HUES48 (cell line): Measurements from ENCODE around the gene MGLL.

Experiments
- H3K27ac ChIP-seq: one replicate; pipeline ENCODE4 v1.7.0; 2013; ENCODE audit warnings: low read depth, low read length, inconsistent platforms
- H3K27me3 ChIP-seq: 2 replicates; pipeline ENCODE4 v1.6.1; 2013; ENCODE audit warnings: mild to moderate bottlenecking, low read length; ENCODE audit not compliant: control insufficient read depth, insufficient read depth
- H3K36me3 ChIP-seq: 2 replicates; pipeline ENCODE4 v1.6.1; 2013; ENCODE audit warnings: low read length; ENCODE audit not compliant: control insufficient read depth, insufficient read depth
- H3K4me1 ChIP-seq: 2 replicates; pipeline ENCODE4 v1.6.1; 2013; ENCODE audit warnings: mild to moderate bottlenecking, low read length; ENCODE audit not compliant: control insufficient read depth, insufficient read depth
- H3K4me3 ChIP-seq: 2 replicates; pipeline ENCODE4 v1.5.1; 2013; ENCODE audit warnings: mild to moderate bottlenecking, low read depth, low read length
- H3K9ac ChIP-seq: 2 replicates; pipeline ENCODE4 v1.6.1; 2013; ENCODE audit warnings: mild to moderate bottlenecking, low read depth, low read length, moderate library complexity
- H3K9me3 ChIP-seq: 2 replicates; pipeline ENCODE4 v1.6.1; 2013; ENCODE audit warnings: low read length; ENCODE audit not compliant: control insufficient read depth, insufficient read depth

Gene MGLL

DNA sequence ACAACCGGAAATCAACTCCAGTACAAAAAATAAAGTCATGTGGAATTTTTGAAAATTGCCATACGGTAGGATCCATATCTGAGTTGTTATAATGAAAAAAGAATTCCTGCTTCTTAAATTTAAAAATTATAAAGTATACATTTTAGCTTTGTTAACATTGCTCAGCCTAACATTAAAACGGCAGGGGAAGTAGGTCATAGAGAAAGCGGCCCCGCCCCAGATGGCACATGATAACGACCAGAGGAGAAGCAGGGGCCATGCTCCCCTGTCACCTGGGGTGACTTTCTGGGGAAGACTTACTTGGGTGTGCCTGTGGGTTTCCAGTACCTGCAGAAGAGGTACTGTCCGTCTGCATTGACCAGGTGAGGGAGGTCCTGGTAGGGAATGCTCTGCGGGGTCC is 921 bp downstream of the MGLL start:
- H3K9me3 ChIP-seq = no peaks in the 10 kb centered on the region
- peaks cover 16% of the 10 kb centered on the region for H3K4me1 ChIP-seq
- H3K9ac ChIP-seq = no peak overlapping the region
- no peak overlapping the region for H3K4me3 ChIP-seq
- H3K36me3 ChIP-seq = no peaks in the 10 kb centered on the region
- H3K27me3 ChIP-seq = peaks cover 37% of the 10 kb centered on the region
- H3K27ac ChIP-seq = no peak overlapping the region

DNA sequence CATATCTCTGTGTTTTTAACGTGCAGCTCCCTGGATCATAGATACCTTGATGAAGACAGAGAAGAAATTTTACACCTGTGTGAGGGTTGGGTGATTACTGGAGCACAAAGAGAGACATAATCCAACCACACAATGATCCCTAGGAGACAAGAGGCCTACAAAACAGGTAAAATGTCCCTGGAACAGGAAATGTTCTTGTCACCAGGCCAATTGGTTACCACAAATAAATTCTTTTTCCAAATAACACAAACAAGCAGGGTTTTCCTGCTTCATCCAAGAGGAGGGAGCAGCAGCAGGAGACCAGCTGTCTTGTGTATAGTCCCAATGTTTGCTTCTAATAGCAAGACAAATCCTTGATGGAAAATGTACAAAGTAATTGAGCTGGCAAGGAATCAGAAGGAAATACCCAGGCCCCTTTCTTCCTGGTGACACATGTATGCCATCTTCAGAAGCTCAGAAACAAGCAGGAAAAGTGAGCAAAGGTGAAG is 1.4 kb downstream of the MGLL start:
- no peak overlapping the region for H3K27ac ChIP-seq
- H3K4me3 ChIP-seq = no peak overlapping the region

DNA sequence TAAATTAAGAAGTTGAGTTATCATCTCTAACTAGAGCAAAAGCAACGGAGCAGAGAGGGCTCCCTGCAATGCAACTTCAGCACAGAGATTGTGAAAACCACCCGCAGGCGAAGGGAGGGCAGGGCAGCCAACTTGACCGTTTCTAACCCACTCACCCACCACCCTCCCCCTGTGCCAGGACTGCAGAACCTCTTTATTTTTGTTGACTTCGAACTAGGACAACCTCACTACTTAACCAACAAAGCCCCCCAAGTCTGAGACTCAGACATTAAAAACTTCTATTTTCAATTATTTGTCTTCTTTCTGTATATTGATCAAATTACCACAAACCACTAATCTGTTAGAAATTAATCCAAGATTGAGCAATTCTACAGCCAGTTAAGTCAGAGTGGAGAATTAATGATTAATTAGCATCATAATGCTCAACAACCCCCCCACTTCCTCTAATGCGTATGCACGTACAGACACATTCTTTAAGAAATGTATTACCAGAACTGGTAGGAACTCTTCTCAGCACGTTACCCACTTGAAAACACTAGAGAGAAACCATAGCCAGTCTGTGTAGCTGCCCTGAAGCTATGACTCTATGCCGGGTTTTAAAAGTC is 2.0 kb downstream of the MGLL start:
- Histone ChIP-seq H3K4me1 (peaks cover 16% of the 10 kb centered on the region), H3K36me3 (no peaks in the 10 kb centered on the region), H3K27ac (no peak overlapping the region), H3K4me3 (no peak overlapping the region), H3K9me3 (no peaks in the 10 kb centered on the region), H3K27me3 (peaks cover 37% of the 10 kb centered on the region), H3K9ac (no peak overlapping the region)

More for the DNA sequence above, 1.4 kb downstream of the MGLL start:
- no peaks in the 10 kb centered on the region for H3K36me3 ChIP-seq
- H3K27me3 ChIP-seq = peaks cover 37% of the 10 kb centered on the region
- H3K9me3 ChIP-seq = no peaks in the 10 kb centered on the region
- H3K9ac ChIP-seq = no peak overlapping the region
- peaks cover 16% of the 10 kb centered on the region for H3K4me1 ChIP-seq

DNA sequence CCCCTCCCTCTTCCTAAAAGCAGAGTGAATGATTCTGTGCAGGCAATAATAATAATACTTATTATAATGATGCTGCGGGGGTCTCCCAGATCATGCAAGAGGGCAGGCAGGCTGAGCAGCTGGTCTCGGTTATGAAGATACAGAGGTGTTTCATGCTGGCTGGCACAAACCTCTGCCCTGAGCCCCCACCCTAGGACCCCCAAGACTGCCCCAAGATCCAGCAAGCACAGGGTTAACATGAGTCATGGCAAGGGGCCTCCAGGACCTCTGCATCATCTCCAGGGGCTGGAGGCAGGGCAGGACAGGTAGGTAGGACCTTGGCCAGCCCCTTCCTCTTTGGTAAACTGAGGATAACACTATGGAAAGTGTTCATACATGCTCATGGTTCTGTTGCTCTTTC is 2.7 kb downstream of the MGLL start:
- Histone ChIP-seq H3K4me1 (peaks cover 16% of the 10 kb centered on the region), H3K4me3 (no peak overlapping the region), H3K9ac (no peak overlapping the region), H3K27ac (no peak overlapping the region), H3K9me3 (no peaks in the 10 kb centered on the region), H3K36me3 (no peaks in the 10 kb centered on the region), H3K27me3 (peaks cover 37% of the 10 kb centered on the region)

DNA sequence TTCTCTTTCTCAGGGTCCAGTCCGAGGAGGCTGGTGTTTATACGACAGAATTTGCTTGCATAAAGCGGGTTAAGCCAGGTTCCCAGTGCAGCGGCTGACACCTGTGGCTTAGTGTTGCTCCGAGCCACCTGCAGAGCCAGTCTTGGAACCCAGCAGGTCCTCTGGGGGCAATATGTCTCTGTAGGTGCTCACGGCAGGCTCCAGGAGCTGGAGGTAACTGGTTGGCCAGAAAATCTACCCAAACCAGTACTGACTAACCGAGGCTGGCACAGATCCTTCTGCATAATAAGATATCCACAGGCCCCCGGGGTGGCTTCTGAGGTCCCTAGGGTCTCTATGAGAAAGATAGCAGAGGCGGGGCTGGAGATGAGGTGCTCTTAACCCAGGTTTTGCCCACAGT is 3.2 kb downstream of the MGLL start:
- H3K9ac ChIP-seq = no peak overlapping the region
- no peaks in the 10 kb centered on the region for H3K9me3 ChIP-seq
- H3K27me3 ChIP-seq = peaks cover 33% of the 10 kb centered on the region
- no peak overlapping the region for H3K4me3 ChIP-seq
- no peaks in the 10 kb centered on the region for H3K36me3 ChIP-seq
- peaks cover 16% of the 10 kb centered on the region for H3K4me1 ChIP-seq
- no peak overlapping the region for H3K27ac ChIP-seq

DNA sequence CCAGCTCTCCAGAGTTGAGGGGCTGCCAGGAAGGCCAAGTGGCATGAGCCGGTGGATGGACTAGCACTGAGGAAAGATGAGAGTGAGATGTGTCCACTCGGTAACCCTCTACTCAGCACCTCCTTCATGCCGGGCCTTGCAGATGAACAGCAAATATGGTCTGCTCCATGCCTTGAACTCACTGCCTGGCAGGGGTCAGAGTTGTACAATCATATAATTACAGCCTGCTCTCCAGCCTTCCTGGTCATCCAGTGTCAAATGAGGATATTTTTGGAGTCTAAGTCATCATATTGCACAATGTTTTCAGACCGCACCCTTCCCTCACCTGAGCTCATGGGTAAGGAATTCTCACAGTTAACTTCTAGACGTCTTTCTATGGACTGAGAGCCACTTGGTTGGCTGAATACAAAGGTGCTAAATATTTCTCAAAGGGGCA is 4.9 kb downstream of the MGLL start:
- Histone ChIP-seq H3K4me3 (no peak overlapping the region), H3K4me1 (peaks cover 16% of the 10 kb centered on the region), H3K9ac (no peak overlapping the region), H3K9me3 (no peaks in the 10 kb centered on the region), H3K27ac (no peak overlapping the region), H3K36me3 (no peaks in the 10 kb centered on the region), H3K27me3 (peaks cover 18% of the 10 kb centered on the region)

DNA sequence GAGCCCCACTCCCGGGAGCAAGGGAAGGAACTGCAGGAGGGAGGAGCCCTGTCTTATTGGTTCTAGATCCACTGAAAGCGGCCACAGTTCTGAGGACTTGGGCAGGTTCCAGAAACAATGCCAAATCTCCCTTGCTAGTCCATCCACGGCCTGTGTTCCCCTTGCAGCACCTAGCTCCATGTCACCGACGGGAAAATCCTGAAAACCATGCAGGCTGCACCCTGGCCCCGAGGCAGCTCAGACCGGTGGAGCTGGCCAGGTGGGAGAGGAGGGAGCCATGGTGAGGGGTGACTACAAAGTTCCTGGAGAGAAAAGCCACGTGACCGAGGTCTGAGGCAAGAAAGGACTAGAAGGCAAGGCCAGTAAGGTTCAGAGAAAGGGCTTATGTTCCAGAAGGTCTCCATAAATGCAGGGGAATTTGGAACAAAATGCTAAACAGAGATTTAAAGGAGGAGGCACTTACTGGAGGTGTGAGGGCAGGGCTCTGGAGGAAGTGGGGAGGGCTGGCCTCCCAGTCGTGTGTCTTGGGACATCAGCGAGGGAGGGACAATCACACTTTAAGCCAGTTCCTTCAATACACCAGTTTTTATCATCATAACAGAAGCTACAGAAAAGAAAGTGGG is 5.4 kb downstream of the MGLL start:
- H3K36me3 ChIP-seq = no peaks in the 10 kb centered on the region
- peaks cover 13% of the 10 kb centered on the region for H3K27me3 ChIP-seq
- no peak overlapping the region for H3K4me3 ChIP-seq
- no peak overlapping the region for H3K27ac ChIP-seq
- H3K9ac ChIP-seq = no peak overlapping the region
- H3K4me1 ChIP-seq = peaks cover 16% of the 10 kb centered on the region
- H3K9me3 ChIP-seq = no peaks in the 10 kb centered on the region

DNA sequence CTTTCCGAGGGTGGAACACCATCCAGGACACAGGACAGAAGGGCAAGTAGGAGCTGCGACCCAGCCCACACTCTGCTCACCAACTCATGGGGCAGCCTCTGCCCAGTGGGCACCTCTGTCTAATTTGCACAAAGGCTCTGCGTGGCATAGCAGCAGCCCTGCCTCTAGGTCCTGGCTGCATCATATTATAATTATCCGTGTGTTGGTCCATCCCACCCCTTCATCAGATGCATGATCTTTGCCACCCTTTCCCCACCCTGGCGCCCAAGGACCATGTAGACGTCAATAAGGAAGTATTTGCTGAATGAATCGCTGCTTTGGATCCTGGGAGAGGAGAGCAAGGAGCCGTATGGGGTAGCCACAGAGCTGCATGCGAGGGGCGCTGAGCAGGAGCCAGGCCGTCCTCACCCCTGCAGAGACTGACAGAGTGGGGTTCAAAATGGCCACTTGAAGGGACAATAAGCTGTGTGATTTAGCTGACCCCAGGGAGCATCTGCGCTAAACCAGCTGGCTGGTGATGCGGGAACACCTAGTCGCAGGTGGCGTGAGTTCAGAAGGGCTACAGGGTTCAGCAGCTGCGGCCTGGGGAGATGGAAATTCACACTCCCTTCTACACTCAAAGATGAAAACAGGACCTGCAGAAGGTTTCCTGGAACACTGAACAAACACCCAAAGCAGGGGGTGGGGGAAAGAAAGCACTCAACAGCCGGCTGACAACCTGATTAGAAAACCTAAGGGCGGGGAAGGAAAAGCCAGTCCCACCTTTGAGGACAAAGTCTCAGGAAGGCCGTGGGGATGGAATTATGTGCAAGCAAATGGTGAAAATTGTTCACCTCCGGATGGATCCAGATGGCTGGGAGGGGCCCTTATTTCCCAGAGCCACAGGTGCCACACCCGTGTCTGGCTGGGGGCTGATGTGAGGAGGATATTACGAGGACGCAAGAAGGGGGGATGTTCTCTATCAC is 6.4 kb downstream of the MGLL start:
- no peak overlapping the region for H3K4me3 ChIP-seq
- H3K9ac ChIP-seq = no peak overlapping the region
- H3K4me1 ChIP-seq = peaks cover 13% of the 10 kb centered on the region
- no peak overlapping the region for H3K27ac ChIP-seq
- no peaks in the 10 kb centered on the region for H3K36me3 ChIP-seq
- no peaks in the 10 kb centered on the region for H3K9me3 ChIP-seq
- peaks cover 3% of the 10 kb centered on the region; the same call in 1 of the 2 replicates for H3K27me3 ChIP-seq

DNA sequence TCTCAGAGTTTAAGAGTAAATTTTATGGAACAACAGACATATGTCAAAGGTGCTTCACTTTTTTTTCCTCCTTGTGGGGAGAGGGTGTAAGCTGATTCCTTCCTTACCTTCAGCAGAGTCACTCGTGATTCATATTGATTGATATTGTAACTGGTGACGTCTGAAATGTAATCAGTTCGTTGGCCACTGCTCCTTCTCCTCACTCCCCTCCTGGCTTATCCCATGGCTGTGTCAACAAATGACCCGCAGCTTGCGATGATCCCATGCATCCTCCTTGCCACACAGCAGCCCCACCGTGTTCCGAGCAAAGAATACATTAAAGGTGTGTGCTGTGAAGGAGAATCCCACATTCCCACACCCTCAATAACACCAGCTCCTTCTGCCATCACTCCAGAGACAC is 7.3 kb downstream of the MGLL start:
- no peaks in the 10 kb centered on the region for H3K36me3 ChIP-seq
- H3K9me3 ChIP-seq = no peaks in the 10 kb centered on the region
- no peak overlapping the region for H3K4me3 ChIP-seq
- no peak overlapping the region for H3K9ac ChIP-seq
- H3K27me3 ChIP-seq = no peaks in the 10 kb centered on the region
- no peak overlapping the region for H3K27ac ChIP-seq
- H3K4me1 ChIP-seq = peaks cover 4% of the 10 kb centered on the region

DNA sequence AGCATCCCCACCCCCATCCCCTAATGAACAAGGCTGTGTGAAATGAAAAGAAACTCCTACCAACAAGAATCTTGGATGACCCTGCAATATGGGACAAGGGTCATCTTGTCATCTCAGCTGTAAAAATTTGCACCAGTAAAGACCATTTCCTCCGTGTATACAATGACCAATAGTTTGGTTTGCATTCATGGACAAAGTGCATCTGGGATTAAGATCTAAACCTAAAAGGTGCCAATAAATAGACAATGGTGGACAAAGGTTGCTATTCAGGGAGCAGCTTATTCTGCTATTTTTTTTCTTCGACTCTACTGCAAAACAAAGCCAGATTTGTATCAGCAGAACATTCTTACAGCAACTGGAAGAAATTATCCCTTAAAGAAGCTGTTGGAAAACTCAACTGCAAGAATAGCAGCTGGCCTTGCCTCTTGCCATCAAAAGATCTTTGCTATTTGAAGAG is 8.0 kb downstream of the MGLL start:
- H3K36me3 ChIP-seq = no peaks in the 10 kb centered on the region
- H3K9me3 ChIP-seq = no peaks in the 10 kb centered on the region
- H3K9ac ChIP-seq = no peak overlapping the region
- H3K4me3 ChIP-seq = no peak overlapping the region
- H3K27me3 ChIP-seq = no peaks in the 10 kb centered on the region
- H3K27ac ChIP-seq = no peak overlapping the region
- no peaks in the 10 kb centered on the region for H3K4me1 ChIP-seq

DNA sequence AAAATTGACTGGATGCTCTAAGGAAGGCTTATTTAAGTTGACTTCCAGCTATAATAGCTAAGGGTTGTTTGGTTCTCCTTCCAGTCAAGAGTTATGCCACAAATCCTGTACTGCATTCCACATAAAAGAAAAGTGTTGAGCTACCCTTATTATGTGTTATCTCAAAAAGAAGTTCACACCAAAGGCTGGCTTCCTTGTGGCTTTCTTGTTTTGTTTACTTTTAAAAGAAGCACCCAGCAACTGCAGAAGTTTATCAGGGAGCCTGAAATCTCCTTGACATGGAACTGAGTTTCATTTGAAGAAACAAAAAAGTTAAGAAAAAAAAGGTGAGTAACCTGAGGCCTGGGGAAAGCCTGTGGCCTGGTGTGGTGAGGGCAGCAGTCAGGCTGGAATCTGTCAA is 10.2 kb downstream of the MGLL start:
- no peaks in the 10 kb centered on the region for H3K4me1 ChIP-seq
- no peaks in the 10 kb centered on the region for H3K36me3 ChIP-seq
- no peak overlapping the region for H3K27ac ChIP-seq
- no peak overlapping the region for H3K9ac ChIP-seq
- no peak overlapping the region for H3K4me3 ChIP-seq
- H3K27me3 ChIP-seq = no peaks in the 10 kb centered on the region
- no peaks in the 10 kb centered on the region for H3K9me3 ChIP-seq
